ENCODE results near the gene SLC11A1. TPM values are rescaled to one million over a fixed set of nuclear protein-coding genes. Genes with fewer than 3 reads are reported as not detected.

The SLC11A1 gene
- total RNA-seq, 1 donor from 2014 or later: 1.0 TPM

GRCh38 chr2:218344755-218345417 is 37.2 kb upstream of the SLC11A1 start:
- no peaks in the 10 kb centered on the region for H3K36me3 ChIP-seq (ENCODE audit: control insufficient read depth in 3 of 3, insufficient read depth in 3 of 3, low read length in 3 of 3)
- H3K27ac ChIP-seq (ENCODE audit: low read depth, low read length): no peak overlapping the region
- H3K4me3 ChIP-seq (ENCODE audit: low read length in 3 of 3): no peak overlapping the region
- no peak overlapping the region for H3K9ac ChIP-seq (ENCODE audit: low read depth in 1 of 3, low read length in 3 of 3)
- no peaks in the 10 kb centered on the region for H3K9me3 ChIP-seq (ENCODE audit: control insufficient read depth in 3 of 3, low read length in 3 of 3)
- H3K27me3 ChIP-seq (ENCODE audit: control insufficient read depth in 3 of 3, insufficient read depth in 3 of 3, low read length in 3 of 3): no peaks in the 10 kb centered on the region
- no peaks in the 10 kb centered on the region for H3K4me1 ChIP-seq (ENCODE audit: control insufficient read depth in 3 of 3, insufficient read depth in 3 of 3, low read length in 3 of 3)

- H3K27ac ChIP-seq (ENCODE audit: low read depth, low read length): no peak overlapping the region
- no peaks in the 10 kb centered on the region for H3K9me3 ChIP-seq (ENCODE audit: control insufficient read depth in 3 of 3, low read length in 3 of 3)
- H3K9ac ChIP-seq (ENCODE audit: low read depth in 1 of 3, low read length in 3 of 3): no peak overlapping the region
- H3K36me3 ChIP-seq (ENCODE audit: control insufficient read depth in 3 of 3, insufficient read depth in 3 of 3, low read length in 3 of 3): no peaks in the 10 kb centered on the region
- H3K27me3 ChIP-seq (ENCODE audit: control insufficient read depth in 3 of 3, insufficient read depth in 3 of 3, low read length in 3 of 3): no peaks in the 10 kb centered on the region
- H3K4me3 ChIP-seq (ENCODE audit: low read length in 3 of 3): no peak overlapping the region
- H3K4me1 ChIP-seq (ENCODE audit: control insufficient read depth in 3 of 3, insufficient read depth in 3 of 3, low read length in 3 of 3): no peaks in the 10 kb centered on the region
Measured at GRCh38 chr2:218345491-218346236, 36.4 kb upstream of the SLC11A1 start.

GRCh38 chr2:218347172-218347571 is 34.9 kb upstream of the SLC11A1 start:
- H3K4me3 ChIP-seq (ENCODE audit: low read length in 3 of 3): no peak overlapping the region
- no peak overlapping the region for H3K9ac ChIP-seq (ENCODE audit: low read depth in 1 of 3, low read length in 3 of 3)
- H3K27ac ChIP-seq (ENCODE audit: low read depth, low read length): no peak overlapping the region
- no peaks in the 10 kb centered on the region for H3K27me3 ChIP-seq (ENCODE audit: control insufficient read depth in 3 of 3, insufficient read depth in 3 of 3, low read length in 3 of 3)
- peaks cover 0 to under 1% (median 0%) of the 10 kb centered on the region in 3 donors for H3K9me3 ChIP-seq (ENCODE audit: control insufficient read depth in 3 of 3, low read length in 3 of 3)
- no peaks in the 10 kb centered on the region for H3K36me3 ChIP-seq (ENCODE audit: control insufficient read depth in 3 of 3, insufficient read depth in 3 of 3, low read length in 3 of 3)
- no peaks in the 10 kb centered on the region for H3K4me1 ChIP-seq (ENCODE audit: control insufficient read depth in 3 of 3, insufficient read depth in 3 of 3, low read length in 3 of 3)

- H3K9me3 ChIP-seq (ENCODE audit: control insufficient read depth in 3 of 3, low read length in 3 of 3): peaks cover 0 to 3% (median 0%) of the 10 kb centered on the region in 3 donors
- no peak overlapping the region for H3K9ac ChIP-seq (ENCODE audit: low read depth in 1 of 3, low read length in 3 of 3)
- H3K4me1 ChIP-seq (ENCODE audit: control insufficient read depth in 3 of 3, insufficient read depth in 3 of 3, low read length in 3 of 3): peaks cover 0 to 3% (median 2%) of the 10 kb centered on the region in 3 donors
- H3K27me3 ChIP-seq (ENCODE audit: control insufficient read depth in 3 of 3, insufficient read depth in 3 of 3, low read length in 3 of 3): peaks cover 0 to 3% (median 0%) of the 10 kb centered on the region in 3 donors
- H3K27ac ChIP-seq (ENCODE audit: low read depth, low read length): no peak overlapping the region
- no peaks in the 10 kb centered on the region for H3K36me3 ChIP-seq (ENCODE audit: control insufficient read depth in 3 of 3, insufficient read depth in 3 of 3, low read length in 3 of 3)
- no peak overlapping the region for H3K4me3 ChIP-seq (ENCODE audit: low read length in 3 of 3)
Measured at GRCh38 chr2:218354045-218354444, 28.0 kb upstream of the SLC11A1 start.

GRCh38 chr2:218354850-218355443 is 27.1 kb upstream of the SLC11A1 start:
- peaks cover 0 to 3% (median 0%) of the 10 kb centered on the region in 3 donors for H3K27me3 ChIP-seq (ENCODE audit: control insufficient read depth in 3 of 3, insufficient read depth in 3 of 3, low read length in 3 of 3)
- peaks cover 0 to 3% (median 2%) of the 10 kb centered on the region in 3 donors for H3K4me1 ChIP-seq (ENCODE audit: control insufficient read depth in 3 of 3, insufficient read depth in 3 of 3, low read length in 3 of 3)
- H3K9me3 ChIP-seq (ENCODE audit: control insufficient read depth in 3 of 3, low read length in 3 of 3): peaks cover 0 to 3% (median 0%) of the 10 kb centered on the region in 3 donors
- H3K9ac ChIP-seq (ENCODE audit: low read depth in 1 of 3, low read length in 3 of 3): no peak overlapping the region
- no peaks in the 10 kb centered on the region for H3K36me3 ChIP-seq (ENCODE audit: control insufficient read depth in 3 of 3, insufficient read depth in 3 of 3, low read length in 3 of 3)
- H3K4me3 ChIP-seq (ENCODE audit: low read length in 3 of 3): no peak overlapping the region
- H3K27ac ChIP-seq (ENCODE audit: low read depth, low read length): no peak overlapping the region

GRCh38 chr2:218357236-218358177 is 24.6 kb upstream of the SLC11A1 start:
- Histone ChIP-seq H3K36me3 (ENCODE audit: control insufficient read depth in 3 of 3, insufficient read depth in 3 of 3, low read length in 3 of 3) (no peaks in the 10 kb centered on the region), H3K4me1 (ENCODE audit: control insufficient read depth in 3 of 3, insufficient read depth in 3 of 3, low read length in 3 of 3) (peaks cover 0 to 3% (median 2%) of the 10 kb centered on the region in 3 donors), H3K9ac (ENCODE audit: low read depth in 1 of 3, low read length in 3 of 3) (peak overlapping the region in 1 of 3 donors; percentile 16), H3K4me3 (ENCODE audit: low read length in 3 of 3) (no peak overlapping the region), H3K9me3 (ENCODE audit: control insufficient read depth in 3 of 3, low read length in 3 of 3) (no peaks in the 10 kb centered on the region), H3K27ac (ENCODE audit: low read depth, low read length) (no peak overlapping the region), H3K27me3 (ENCODE audit: control insufficient read depth in 3 of 3, insufficient read depth in 3 of 3, low read length in 3 of 3) (peaks cover 0 to 3% (median 0%) of the 10 kb centered on the region in 3 donors)

GRCh38 chr2:218360453-218360852 is 21.6 kb upstream of the SLC11A1 start:
- no peaks in the 10 kb centered on the region for H3K36me3 ChIP-seq (ENCODE audit: control insufficient read depth in 3 of 3, insufficient read depth in 3 of 3, low read length in 3 of 3)
- H3K27ac ChIP-seq (ENCODE audit: low read depth, low read length): no peak overlapping the region
- H3K27me3 ChIP-seq (ENCODE audit: control insufficient read depth in 3 of 3, insufficient read depth in 3 of 3, low read length in 3 of 3): no peaks in the 10 kb centered on the region
- H3K4me1 ChIP-seq (ENCODE audit: control insufficient read depth in 3 of 3, insufficient read depth in 3 of 3, low read length in 3 of 3): peaks cover 0 to 3% (median 2%) of the 10 kb centered on the region in 3 donors
- H3K9me3 ChIP-seq (ENCODE audit: control insufficient read depth in 3 of 3, low read length in 3 of 3): no peaks in the 10 kb centered on the region
- H3K4me3 ChIP-seq (ENCODE audit: low read length in 3 of 3): no peak overlapping the region
- H3K9ac ChIP-seq (ENCODE audit: low read depth in 1 of 3, low read length in 3 of 3): no peak overlapping the region

- no peaks in the 10 kb centered on the region for H3K36me3 ChIP-seq (ENCODE audit: control insufficient read depth in 3 of 3, insufficient read depth in 3 of 3, low read length in 3 of 3)
- peaks cover 2 to 4% (median 4%) of the 10 kb centered on the region in 3 donors for H3K9me3 ChIP-seq (ENCODE audit: control insufficient read depth in 3 of 3, low read length in 3 of 3)
- no peaks in the 10 kb centered on the region for H3K27me3 ChIP-seq (ENCODE audit: control insufficient read depth in 3 of 3, insufficient read depth in 3 of 3, low read length in 3 of 3)
- H3K27ac ChIP-seq (ENCODE audit: low read depth, low read length): no peak overlapping the region
- no peak overlapping the region for H3K9ac ChIP-seq (ENCODE audit: low read depth in 1 of 3, low read length in 3 of 3)
- H3K4me3 ChIP-seq (ENCODE audit: low read length in 3 of 3): no peak overlapping the region
- no peaks in the 10 kb centered on the region for H3K4me1 ChIP-seq (ENCODE audit: control insufficient read depth in 3 of 3, insufficient read depth in 3 of 3, low read length in 3 of 3)
Measured at GRCh38 chr2:218362606-218363005, 19.5 kb upstream of the SLC11A1 start.

- Histone ChIP-seq H3K9me3 (ENCODE audit: control insufficient read depth in 3 of 3, low read length in 3 of 3) (peaks cover 2 to 4% (median 4%) of the 10 kb centered on the region in 3 donors), H3K36me3 (ENCODE audit: control insufficient read depth in 3 of 3, insufficient read depth in 3 of 3, low read length in 3 of 3) (no peaks in the 10 kb centered on the region), H3K27me3 (ENCODE audit: control insufficient read depth in 3 of 3, insufficient read depth in 3 of 3, low read length in 3 of 3) (no peaks in the 10 kb centered on the region), H3K9ac (ENCODE audit: low read depth in 1 of 3, low read length in 3 of 3) (no peak overlapping the region), H3K4me3 (ENCODE audit: low read length in 3 of 3) (no peak overlapping the region), H3K27ac (ENCODE audit: low read depth, low read length) (no peak overlapping the region), H3K4me1 (ENCODE audit: control insufficient read depth in 3 of 3, insufficient read depth in 3 of 3, low read length in 3 of 3) (peaks cover 0 to 2% (median 0%) of the 10 kb centered on the region in 3 donors)
Measured at GRCh38 chr2:218363736-218364135, 18.3 kb upstream of the SLC11A1 start.

All from skeletal muscle tissue (tissue), 4 donors.